GOT3 (cell line): Measurements from ENCODE around the gene CD34.
"Not testable (repeated sequence)": the region's sequence is repeated elsewhere in the genome, so short reads cannot be mapped to it uniquely, and the experiment has no call there.

Experiments used
- DNase-seq: peaks from one replicate; lab custom pipeline; 2025; ENCODE audit warnings: mixed read lengths; lab: John Stamatoyannopoulos, UW

Gene CD34

GRCh38 chr1:207910591-207911354, at the start of gene CD34:
CD34 (minus strand) TSS chr1:207911125; CDS start chr1:207911080, 45 bp downstream.
- DNase-seq: no peak

GRCh38 chr1:207960346-207960745, 49.4 kb upstream of the CD34 start:
- DNase-seq: no peak

DNA sequence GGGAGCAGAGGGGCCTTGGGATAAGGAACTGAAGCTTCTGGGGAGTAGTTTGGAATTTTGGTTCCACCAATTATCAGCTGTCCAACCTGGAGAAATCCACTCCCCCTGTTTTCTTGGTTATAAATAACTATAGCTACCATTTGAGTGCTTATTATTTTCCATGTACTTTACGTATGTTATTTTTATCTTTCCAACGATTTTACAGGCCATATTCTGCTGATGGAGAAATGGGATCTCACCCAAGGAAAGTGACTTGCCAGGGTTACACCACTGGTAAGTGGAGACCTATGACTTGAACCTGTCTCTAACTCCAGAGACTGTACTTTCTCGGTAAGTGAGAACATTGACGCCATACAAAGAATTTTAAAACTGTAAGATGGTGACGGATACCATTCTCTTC, 49.0 kb upstream of the CD34 start:
- no peak for DNase-seq

DNA sequence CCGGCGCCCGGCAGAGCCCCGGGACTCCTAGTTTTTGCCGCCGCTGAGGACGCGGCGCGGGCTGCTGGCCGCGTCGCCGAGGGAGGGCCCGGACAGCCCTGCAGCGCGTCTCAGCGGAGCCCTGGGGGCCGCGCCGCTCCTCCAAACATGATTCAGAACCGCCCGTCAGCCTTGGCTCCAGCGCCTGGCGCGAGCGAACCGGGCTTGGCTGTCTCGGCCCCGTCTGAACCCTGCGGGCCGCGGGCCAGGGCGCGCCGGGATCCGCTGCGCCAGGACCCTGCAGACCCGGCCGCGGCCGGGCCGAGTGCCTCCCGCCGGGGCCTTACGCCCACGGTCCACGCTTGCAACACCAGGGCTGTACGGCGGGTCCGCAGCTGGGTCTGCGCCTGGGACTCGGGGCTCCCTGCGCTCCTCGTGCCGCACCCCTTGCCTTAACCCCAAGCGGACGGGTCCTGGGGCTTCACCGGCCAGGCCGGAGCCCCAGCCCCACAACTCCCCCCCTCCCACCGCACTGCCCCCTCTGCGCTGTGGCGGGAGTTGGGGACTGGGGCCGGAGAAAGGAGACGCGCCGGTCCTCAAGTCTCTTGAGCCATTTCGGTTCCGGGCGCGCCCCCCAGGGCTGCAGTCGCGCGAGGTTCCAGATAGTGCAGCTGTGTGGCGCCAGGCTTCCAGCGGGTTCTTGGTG, 48.4 kb upstream of the CD34 start:
- no peak for DNase-seq

GRCh38 chr1:207958376-207959139, 47.6 kb upstream of the CD34 start:
- no peak for DNase-seq

DNA sequence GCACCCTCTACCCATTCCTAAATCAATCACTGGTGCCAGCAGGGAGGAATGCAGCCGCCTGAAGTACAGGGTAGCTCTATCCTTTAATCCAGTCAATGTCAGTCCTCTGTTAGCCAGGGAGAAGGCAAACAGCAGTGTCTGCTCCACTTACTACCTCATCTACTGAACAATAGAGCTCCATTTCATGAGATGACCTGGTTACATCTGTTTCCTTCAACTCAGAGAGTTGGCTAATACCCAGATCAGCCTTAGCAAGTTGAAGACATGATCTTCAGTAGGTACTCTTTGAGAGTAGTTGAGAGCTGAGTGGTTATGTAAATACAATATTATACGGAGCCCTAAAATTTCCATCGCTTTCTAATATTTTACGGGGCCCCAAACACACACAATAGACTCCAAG, 46.1 kb upstream of the CD34 start:
- DNase-seq: no peak

DNA sequence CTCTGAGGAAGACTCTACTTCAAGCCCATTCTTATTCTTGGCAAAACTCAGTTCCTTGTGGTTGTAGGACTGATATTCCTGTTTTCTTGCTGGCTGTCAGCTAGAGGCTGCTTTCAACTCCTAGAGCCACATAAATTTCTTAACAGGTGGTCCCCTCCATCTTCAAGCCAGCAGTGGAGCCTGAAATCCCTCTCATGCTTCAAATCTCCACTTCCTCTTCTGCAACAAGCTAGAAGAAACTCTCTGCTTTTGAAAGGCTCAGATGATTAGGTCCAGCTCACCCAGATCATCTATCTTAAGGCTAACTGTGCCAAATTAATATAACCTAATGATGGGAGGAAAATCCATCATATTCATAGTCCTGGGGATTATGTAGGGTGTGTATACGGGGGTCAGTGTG, 43.2 kb upstream of the CD34 start:
- DNase-seq: no peak

DNA sequence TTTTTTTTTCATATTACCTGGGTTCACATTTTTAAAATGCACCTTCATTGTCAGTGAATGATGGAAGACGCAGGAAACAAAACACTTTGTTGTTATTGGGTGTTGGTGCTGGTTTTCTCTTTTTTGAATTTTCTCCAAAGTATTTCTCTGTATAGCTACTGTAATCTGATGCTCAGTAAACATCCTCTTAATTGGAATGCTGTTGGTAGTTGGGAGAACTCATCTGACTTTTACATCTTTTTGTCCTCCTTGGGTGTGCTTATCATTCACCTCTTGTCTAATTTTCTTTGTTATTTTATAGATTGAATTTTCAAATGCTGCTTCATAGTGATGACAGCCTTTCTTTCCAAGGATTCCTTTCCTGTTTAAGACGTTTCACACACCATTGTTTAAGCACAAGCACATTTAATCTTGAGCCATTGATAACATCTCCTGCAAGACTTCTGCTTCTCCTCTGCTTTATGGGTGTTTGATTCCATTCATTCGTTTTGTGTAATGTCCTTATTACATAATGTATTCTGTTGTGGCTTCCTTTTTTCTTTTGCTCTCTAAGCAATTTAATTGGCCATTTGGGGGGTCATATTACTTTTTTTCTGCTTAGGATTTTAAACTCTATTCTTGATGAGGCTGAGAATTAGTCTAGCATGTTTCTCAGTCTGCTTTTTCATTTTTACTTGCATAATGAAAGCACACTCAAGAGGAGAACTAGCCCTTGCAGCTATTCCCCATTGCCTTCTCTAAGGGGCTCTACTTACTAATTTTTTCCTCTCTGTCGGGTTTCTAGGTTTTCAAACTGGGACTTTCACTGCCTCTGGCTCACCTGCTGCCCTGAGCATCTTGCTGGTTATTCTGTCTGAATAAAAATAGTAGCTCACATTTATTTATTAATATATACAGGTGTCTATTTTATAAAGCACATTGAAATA, 42.0 kb upstream of the CD34 start:
- no peak for DNase-seq

- DNase-seq: no peak
Observed at GRCh38 chr1:207951652-207952051, 40.7 kb upstream of the CD34 start.

DNA sequence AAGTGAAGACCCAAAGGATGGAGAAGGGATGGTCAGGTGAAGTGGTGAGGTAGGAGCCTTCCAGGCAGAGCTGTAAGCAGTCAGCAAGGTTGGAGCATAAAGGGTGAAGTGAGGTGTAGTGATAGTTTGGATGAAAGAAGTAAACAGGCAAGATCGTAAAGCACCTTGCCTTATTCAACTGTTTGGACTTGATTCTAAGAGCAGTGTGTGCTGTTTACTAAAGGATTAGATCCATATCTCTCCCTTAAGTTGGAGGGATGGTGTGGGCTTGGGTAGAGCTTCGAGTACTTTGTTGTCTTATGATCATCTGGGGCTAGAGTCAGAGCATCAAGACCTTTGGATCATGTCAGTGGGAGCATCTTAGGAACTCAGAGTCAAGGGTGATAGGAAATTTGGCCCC, 39.8 kb upstream of the CD34 start:
- DNase-seq: no peak

DNA sequence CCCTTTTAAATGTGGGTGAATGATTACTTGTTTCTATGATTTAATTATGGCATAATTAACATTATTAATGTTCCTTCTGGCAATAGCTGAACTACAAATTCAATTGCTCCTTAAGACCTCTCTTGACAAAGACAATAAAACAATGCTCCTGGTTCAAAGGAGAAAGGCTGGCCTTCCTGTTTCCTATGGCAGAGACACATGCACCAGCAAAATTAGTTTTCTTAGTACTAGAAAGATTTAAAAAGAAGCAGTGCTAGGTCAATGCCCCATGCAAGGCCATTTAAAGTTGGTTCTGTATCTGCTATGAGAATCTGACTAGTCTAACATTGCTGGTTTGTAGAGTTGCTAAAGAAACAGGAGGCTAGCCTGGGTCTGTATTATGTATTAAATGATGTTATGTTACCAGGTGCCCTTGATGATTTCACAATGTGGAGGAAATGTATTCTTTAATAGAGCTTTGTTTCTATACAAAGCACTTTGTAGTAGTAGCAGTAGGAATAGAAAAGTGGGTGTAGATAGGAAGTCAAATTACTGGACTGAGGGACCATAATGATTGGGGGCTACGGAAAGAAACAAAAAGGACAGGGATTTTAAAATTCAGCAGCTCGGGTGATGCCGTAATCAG, 38.8 kb upstream of the CD34 start:
- DNase-seq: no peak

DNA sequence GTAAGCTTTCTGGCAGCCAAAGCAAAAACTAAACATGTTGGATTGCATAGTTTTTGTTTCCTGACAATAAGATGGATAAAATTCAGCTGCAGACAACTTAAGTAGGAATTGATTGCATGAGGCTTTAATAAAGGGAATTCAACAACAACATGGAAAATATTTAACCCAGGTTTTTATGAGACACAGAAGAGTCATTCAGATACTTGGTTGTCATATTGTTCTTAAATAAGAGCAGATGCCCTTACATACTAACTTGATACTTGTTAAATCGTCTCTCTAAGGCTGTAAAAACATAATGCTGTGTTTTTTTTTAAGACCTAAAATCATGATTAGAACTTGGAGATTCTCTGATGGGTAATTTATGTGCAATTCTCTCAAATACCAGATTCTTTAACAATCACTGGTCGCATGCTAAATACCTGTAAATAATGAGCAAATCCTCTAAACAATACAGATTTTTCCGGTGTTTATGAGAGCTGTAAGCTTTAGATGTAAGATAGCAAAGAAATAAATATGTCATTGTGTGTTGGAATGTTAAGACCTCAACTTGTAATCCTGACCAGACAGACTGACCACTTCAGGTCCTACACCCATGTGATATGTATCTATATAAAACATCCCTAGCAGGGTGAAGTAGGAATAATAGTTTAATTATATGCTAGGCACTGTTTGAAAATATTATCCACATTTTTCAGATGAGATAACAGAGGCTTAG, 37.8 kb upstream of the CD34 start:
- no peak for DNase-seq

GRCh38 chr1:207946756-207947155, 35.8 kb upstream of the CD34 start:
- no peak for DNase-seq

- no peak for DNase-seq
Observed at GRCh38 chr1:207944571-207944970, 33.6 kb upstream of the CD34 start.

GRCh38 chr1:207942337-207942741, 31.4 kb upstream of the CD34 start:
- DNase-seq: not testable (repeated sequence)

DNA sequence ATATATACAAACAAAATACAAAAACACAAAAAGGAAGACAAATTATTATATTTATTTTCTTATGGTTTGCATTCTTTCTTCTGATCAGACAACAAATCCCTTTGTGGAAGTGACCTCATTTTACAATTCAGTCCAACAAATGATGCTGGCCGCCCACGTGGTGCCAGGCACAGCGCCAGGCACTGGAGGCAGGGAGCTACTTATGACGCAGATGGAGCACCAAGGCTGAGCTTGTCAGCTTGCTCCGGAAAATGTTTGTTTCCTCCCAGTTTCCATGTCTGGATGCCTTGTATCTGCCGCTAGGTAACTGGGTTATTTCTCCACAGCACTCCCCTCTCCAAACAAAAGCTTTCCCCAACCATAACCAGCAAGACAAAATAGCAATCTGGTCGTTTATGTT, 30.7 kb upstream of the CD34 start:
- DNase-seq: no peak

DNA sequence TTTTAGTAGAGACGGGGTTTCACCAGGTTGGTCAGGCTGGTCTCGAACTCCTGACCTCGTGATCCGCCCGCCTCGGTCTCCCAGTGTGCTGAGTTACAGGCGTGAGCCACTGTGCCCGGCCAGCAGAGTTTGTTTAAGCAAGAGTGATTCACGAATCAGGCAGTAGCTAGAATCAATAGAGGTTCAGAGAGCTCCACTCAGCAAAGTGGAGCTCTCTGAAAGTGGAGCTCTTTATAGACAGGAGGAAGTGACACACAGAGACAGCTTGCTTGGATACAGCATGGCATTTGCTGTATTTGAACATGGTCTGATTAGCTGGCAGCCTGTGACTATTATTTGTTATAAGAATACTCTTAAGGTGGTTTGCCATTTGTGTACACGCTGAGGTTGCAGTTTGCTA, 27.1 kb upstream of the CD34 start:
- no peak for DNase-seq

GRCh38 chr1:207937204-207937603, 26.3 kb upstream of the CD34 start:
- no peak for DNase-seq

DNA sequence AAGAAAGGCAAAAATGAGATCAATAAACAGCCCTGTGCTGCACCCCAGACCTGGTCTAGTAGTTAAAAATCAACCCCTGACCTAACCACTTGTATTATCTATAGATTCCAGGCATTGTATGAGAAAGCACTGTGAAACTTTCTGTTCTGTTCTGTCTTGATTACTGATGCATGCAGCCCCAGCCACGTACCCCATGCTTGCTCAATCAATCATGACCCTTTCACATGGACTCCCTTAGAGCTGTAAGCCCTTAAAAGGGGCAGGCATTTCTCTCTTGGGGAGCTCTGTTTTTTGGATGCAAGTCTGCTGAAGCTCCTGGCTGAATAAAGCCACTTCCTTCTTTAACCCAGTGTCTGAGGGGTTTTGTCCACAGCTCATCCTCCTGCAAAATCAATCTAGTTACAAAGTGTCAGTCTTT, 24.2 kb upstream of the CD34 start:
- DNase-seq: no peak

DNA sequence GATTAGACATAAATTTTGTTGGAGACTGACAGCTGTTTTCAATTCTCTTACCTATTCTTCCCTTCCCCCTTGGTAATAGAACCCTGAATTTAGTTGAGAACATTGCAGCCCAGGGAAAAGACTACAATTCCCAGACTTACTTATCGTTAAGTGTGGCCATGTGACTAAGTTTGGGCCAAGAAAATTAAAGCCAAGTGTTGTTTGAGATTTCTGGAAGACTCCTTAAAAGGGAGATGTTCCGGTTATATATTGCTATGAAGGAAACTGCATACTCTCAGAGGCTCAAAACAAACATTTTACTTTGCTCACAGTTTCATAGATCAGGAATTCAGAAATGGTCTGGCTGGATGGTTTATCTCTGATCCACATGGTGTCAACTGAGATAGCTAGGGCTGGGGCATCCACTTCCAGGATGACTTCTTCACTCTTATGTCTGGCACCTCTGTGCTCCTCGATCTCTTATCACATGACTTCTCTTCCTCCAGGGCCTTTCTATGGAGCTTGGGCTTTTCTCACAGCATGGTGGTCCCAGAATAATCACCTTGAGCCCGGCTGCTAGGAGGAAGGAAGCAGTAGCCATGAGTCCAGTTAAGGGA, 22.4 kb upstream of the CD34 start:
- no peak for DNase-seq
